Measurements from ENCODE around the gene GDF10.

DNA sequence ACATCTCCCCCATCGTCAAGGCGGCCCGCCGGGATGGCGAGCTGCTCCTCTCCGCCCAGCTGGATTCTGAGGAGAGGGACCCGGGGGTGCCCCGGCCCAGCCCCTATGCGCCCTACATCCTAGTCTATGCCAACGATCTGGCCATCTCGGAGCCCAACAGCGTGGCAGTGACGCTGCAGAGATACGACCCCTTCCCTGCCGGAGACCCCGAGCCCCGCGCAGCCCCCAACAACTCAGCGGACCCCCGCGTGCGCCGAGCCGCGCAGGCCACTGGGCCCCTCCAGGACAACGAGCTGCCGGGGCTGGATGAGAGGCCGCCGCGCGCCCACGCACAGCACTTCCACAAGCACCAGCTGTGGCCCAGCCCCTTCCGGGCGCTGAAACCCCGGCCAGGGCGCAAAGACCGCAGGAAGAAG, 10.1 kb downstream of the GDF10 start:
- TF ChIP-seq POLR2AphosphoS5 (IDR thresholded peaks at IDR 0.05) (no peak), POLR2A (IDR thresholded peaks at IDR 0.05) (no peak), EP300 (IDR thresholded peaks at IDR 0.05) (no peak)
- TF ChIP-seq, protein P1, sequence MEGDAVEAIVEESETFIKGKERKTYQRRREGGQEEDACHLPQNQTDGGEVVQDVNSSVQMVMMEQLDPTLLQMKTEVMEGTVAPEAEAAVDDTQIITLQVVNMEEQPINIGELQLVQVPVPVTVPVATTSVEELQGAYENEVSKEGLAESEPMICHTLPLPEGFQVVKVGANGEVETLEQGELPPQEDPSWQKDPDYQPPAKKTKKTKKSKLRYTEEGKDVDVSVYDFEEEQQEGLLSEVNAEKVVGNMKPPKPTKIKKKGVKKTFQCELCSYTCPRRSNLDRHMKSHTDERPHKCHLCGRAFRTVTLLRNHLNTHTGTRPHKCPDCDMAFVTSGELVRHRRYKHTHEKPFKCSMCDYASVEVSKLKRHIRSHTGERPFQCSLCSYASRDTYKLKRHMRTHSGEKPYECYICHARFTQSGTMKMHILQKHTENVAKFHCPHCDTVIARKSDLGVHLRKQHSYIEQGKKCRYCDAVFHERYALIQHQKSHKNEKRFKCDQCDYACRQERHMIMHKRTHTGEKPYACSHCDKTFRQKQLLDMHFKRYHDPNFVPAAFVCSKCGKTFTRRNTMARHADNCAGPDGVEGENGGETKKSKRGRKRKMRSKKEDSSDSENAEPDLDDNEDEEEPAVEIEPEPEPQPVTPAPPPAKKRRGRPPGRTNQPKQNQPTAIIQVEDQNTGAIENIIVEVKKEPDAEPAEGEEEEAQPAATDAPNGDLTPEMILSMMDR (IDR thresholded peaks at IDR 0.05) = no peak
